Transverse colon (tissue), 4 donors: ENCODE measurements around the gene DPP9. TPM values are rescaled to one million over a fixed set of nuclear protein-coding genes. Genes with fewer than 3 reads are reported as not detected.
"Not testable (repeated sequence)": the region's sequence is repeated elsewhere in the genome, so short reads cannot be mapped to it uniquely, and the experiment has no call there.

ENCODE experiments used
- DNase-seq: peaks from one replicate; pipeline ENCODE4 v3.0.0-alpha.2; 2019
- H3K27ac ChIP-seq, 4 donors: fragments of 200-600 bp; sonication (generic); 2 replicates each; pipeline ENCODE4 v1.5.1; 2016 to 2018; ENCODE audit warnings: inconsistent platforms in 4 of 4
- H3K27me3 ChIP-seq: fragments of 200-600 bp; sonication (generic); 2 replicates; pipeline ENCODE4 v1.5.1; 2017; ENCODE audit warnings: inconsistent platforms
- H3K36me3 ChIP-seq, 4 donors: fragments of 200-600 bp; sonication (generic); 2 replicates each; pipeline ENCODE4 v1.5.1; 2017 to 2019; ENCODE audit warnings: inconsistent platforms in 4 of 4
- H3K4me1 ChIP-seq, 4 donors: fragments of 200-600 bp; sonication (generic); 2 replicates each; pipeline ENCODE4 v1.5.1; 2017 to 2020; ENCODE audit warnings: inconsistent platforms in 4 of 4
- H3K4me3 ChIP-seq, 4 donors: fragments of 200-600 bp; sonication (generic); 1 replicate in 1 of 4; 2 replicates in 3 of 4; pipeline versions ENCODE4 v1.5.1 to v1.6.1; 2017 to 2019; ENCODE audit warnings: inconsistent platforms in 4 of 4
- H3K9me3 ChIP-seq, 2 donors: fragments of 200-600 bp; sonication (generic); 2 replicates each; pipeline ENCODE4 v1.5.1; 2017 to 2019; ENCODE audit warnings: inconsistent platforms in 2 of 2
- EP300 ChIP-seq: sonication (generic); formaldehyde crosslinking; IDR thresholded peaks from one replicate; pipeline ENCODE4 v1.6.1; 2017; ENCODE audit warnings: antibody characterized with exemption, low read depth
- POLR2A ChIP-seq: fragments of 450-650 bp; IDR thresholded peaks from one replicate; pipeline ENCODE4 v1.6.1; 2016; ENCODE audit warnings: antibody characterized with exemption, mild to moderate bottlenecking, moderate library complexity
- POLR2AphosphoS5 ChIP-seq, 3 donors: sonication (generic); formaldehyde crosslinking; IDR thresholded peaks; one replicate each; pipeline ENCODE4 v1.6.1; 2016; ENCODE audit warnings: antibody characterized with exemption in 3 of 3
- WGBS, 2 donors: methylation state at CpG; one replicate each; pipeline ENCODE4 v1.1.5; 2018; ENCODE audit warnings: low coverage in 1 of 2; 5-methylcytosine and 5-hydroxymethylcytosine counted together
- in situ Hi-C, 4 donors: fragments of 200-750 bp; cut with MboI; loops; one replicate each; pipeline versions ENCODE4 v1.15.0 to v1.15.1; 2017; ENCODE audit warnings: low sequenced_read_pairs in 3 of 4, low pct_ligation_motif_present in 1 of 4, low pct_unique_long_range_greater_than_20kb in 1 of 4
- intact Hi-C: fragments of 100-400 bp; cut with DNase I; formaldehyde crosslinking; loops from one replicate; pipeline ENCODE4 v1.15.1; 2023; ENCODE audit warnings: low total_unique reads
- total RNA-seq, 4 donors: library from RNA; depleted of rRNA; stranded (reverse); fragments of >200 nt; gene quantifications; one replicate each; pipeline ENCODE4 v1.1.0, GENCODE V29; 2016
- TF ChIP-seq, protein P1 (sequence below), 5 experiments: fragments of 200-600 bp in 3 of 5; fragments of 450-650 bp in 2 of 5; sonication (generic) in 3 of 5; IDR thresholded peaks; 1 replicate in 2 of 5; 2 replicates in 3 of 5; pipeline ENCODE4 v1.5.1; 2016 to 2017; ENCODE audit warnings: antibody characterized with exemption in 5 of 5, inconsistent platforms in 3 of 5, mild to moderate bottlenecking in 2 of 5, moderate library complexity in 1 of 5

DPP9 gene
- total RNA-seq, 4 donors from 2014 or later, result 74.1 to 320 (median 103) TPM

DNA sequence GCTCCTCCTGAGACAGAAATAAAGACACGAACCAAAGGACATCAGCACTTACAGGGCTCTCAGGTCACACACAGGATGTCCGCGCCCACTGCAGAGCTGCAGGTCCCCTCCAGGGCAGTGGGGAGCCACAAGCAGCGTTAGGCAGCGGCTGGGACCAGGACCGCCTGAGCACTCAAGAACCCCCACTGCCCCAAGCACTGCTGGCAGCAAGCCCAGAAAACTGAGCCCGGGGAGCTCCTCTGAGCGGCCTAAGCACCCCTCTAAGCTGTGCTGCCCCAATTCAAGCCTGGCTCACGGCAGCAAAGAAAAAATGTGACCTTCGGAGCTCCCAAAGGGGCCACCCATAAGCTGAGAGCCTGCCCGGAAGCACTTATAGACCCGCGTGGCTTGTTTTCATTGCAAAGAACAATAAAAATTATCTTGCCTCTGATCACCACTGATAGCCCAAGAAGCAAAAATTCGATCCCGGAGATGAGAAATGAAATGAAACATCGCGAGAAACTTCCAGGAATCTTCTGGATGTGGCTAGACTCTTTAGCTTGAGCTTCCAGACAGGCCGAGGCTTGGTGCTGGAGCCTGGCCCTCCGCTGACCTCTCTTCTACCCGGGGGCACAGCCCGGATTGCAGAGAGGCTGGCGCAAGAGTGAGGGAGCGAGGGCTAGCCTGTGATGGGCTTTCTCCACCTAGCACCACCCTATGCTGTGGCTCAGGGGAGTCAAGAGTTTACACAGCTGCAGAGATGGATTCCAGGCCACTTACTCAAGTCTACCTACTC lies 6.3 kb downstream of the DPP9 start:
- peaks cover 0 to 34% (median 13%) of the 10 kb centered on the region in 4 donors for H3K36me3 ChIP-seq
- intact Hi-C loops (no loop called here), in situ Hi-C loops (no loop called here)
- H3K4me3 ChIP-seq, result no peak overlapping the region
- WGBS, 2 donors, result 79 to 82% methylated on average over 7 to 18 of the region's 23 CpGs
- TF ChIP-seq EP300 (no peak), POLR2AphosphoS5 (IDR thresholded peaks at IDR 0.05) (no peak), POLR2A (no peak)
- TF ChIP-seq, protein P1, sequence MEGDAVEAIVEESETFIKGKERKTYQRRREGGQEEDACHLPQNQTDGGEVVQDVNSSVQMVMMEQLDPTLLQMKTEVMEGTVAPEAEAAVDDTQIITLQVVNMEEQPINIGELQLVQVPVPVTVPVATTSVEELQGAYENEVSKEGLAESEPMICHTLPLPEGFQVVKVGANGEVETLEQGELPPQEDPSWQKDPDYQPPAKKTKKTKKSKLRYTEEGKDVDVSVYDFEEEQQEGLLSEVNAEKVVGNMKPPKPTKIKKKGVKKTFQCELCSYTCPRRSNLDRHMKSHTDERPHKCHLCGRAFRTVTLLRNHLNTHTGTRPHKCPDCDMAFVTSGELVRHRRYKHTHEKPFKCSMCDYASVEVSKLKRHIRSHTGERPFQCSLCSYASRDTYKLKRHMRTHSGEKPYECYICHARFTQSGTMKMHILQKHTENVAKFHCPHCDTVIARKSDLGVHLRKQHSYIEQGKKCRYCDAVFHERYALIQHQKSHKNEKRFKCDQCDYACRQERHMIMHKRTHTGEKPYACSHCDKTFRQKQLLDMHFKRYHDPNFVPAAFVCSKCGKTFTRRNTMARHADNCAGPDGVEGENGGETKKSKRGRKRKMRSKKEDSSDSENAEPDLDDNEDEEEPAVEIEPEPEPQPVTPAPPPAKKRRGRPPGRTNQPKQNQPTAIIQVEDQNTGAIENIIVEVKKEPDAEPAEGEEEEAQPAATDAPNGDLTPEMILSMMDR (IDR thresholded peaks at IDR 0.05), result no peak
- H3K4me1 ChIP-seq, result peaks cover 8 to 34% (median 24%) of the 10 kb centered on the region in 4 donors
- no peaks in the 10 kb centered on the region for H3K9me3 ChIP-seq
- H3K27me3 ChIP-seq, result no peaks in the 10 kb centered on the region
- no peak for DNase-seq
- no peak overlapping the region for H3K27ac ChIP-seq

DNA sequence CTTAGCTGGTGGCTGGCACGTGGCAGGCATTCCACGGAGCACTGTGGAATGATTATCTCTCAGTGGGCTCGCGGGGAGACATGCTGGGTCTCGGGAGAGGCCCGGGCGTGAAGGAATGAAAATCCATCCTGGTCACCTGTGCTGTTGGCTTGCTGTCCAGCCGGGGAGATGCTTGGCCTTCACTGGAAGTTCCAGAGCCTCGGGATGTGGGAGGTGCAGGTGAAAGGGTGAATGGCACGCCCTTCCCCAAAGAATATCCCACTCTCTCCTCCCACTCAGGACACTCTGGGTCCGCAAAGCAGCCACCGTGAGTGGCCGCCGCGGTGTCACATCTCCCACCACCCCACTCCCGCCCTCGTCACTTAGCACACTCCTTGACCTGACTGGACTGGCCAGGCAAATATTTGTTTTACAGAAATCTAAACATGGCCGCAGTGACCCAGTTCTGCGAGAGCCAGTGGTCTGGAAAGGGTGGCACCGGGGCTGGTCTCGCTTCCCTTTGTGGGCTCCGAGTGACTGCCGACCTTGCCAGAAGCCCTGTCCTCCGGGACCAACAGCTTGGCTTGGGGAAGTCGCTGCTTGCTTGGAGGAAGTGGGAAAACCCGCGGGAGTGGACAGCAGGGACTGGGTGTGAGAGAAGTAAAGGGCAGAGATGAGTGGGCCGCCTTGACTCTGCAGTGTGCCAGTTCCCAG lies 8.0 kb downstream of the DPP9 start:
- H3K36me3 ChIP-seq, result peaks cover 0 to 46% (median 17%) of the 10 kb centered on the region in 4 donors

DNA sequence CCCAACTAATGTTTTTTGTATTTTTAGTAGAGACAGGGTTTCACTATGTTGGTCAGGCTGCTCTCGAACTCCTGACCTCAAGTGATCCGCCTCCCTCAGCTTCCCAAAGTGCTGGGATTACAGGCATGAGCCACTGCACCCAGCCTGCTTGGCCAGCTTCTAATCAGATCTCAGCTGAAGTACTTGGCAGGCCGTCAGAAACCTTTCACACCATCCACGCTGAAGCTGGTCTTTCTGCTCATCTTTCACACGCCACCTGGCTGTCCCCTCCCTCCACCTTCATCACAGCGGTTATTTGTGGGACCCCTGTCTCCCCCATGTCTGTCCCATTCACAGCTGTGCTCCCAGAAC lies 8.5 kb downstream of the DPP9 start:
- DNase-seq, H3K27me3 ChIP-seq, intact Hi-C loops, in situ Hi-C loops, H3K4me3 ChIP-seq, H3K9me3 ChIP-seq: not testable (repeated sequence)
- peak overlapping the region in 3 of 4 donors; percentile 3 to 25 (median 8) for H3K27ac ChIP-seq
- WGBS, 2 donors, result 73 to 84% methylated on average over 2 to 6 of the region's 6 CpGs
- peaks cover 0 to 48% (median 19%) of the 10 kb centered on the region in 4 donors for H3K36me3 ChIP-seq
- peaks cover 0 to 19% (median 16%) of the 10 kb centered on the region in 4 donors for H3K4me1 ChIP-seq

More for the DNA sequence above, 8.0 kb downstream of the DPP9 start:
- no peak overlapping the region for H3K4me3 ChIP-seq
- H3K4me1 ChIP-seq, result peaks cover 0 to 19% (median 17%) of the 10 kb centered on the region in 4 donors
- intact Hi-C loops, result no loop called here
- no peaks in the 10 kb centered on the region for H3K27me3 ChIP-seq
- in situ Hi-C loops, result no loop called here
- no peak for TF ChIP-seq POLR2AphosphoS5 (IDR thresholded peaks at IDR 0.05)
- TF ChIP-seq, protein P1 (IDR thresholded peaks at IDR 0.05), result no peak
- no peak for TF ChIP-seq POLR2A
- TF ChIP-seq EP300, result no peak
- DNase-seq, result peak; percentile 38
- no peaks in the 10 kb centered on the region for H3K9me3 ChIP-seq
- H3K27ac ChIP-seq, result peak overlapping the region in 3 of 4 donors; percentile 3 to 25 (median 8)
- 82 to 91% methylated on average over 4 to 28 of the region's 28 CpGs for WGBS, 2 donors

DNA sequence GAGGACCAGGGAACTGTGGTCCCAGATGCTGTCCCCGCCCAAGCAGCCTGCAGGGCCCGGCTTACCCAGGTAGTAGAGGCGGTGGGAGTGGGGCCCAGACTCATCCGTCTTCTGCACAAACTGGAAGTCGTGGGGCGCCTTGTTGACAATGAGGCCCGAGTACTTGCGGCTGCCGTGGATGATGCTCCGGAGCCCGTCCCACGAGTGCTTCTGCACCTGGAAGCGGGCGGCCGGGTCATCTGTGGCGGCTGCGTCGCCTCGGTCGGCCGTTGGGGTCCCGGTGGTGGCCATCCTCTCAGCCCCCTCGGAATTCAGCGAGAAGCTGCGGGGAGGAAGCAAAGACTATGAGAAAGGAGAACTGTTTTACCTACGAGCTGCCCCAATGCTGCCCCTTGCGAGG lies 9.6 kb downstream of the DPP9 start:
- WGBS, 2 donors, result 86% methylated on average over 27 of the region's 27 CpGs; no CpG with 5 or more reads in 1 of the 2 donors
- Histone ChIP-seq H3K9me3 (no peaks in the 10 kb centered on the region), H3K27me3 (no peaks in the 10 kb centered on the region), H3K4me1 (peaks cover 0 to 19% (median 16%) of the 10 kb centered on the region in 4 donors), H3K36me3 (peaks cover 0 to 39% (median 17%) of the 10 kb centered on the region in 4 donors), H3K4me3 (no peak overlapping the region), H3K27ac (peak overlapping the region; percentile 71 to 88 (median 82))
- in situ Hi-C loops (no loop called here), intact Hi-C loops (no loop called here)
- TF ChIP-seq EP300 (no peak), POLR2A (no peak), POLR2AphosphoS5 (IDR thresholded peaks at IDR 0.05) (no peak)
- TF ChIP-seq, protein P1 (IDR thresholded peaks at IDR 0.05), result no peak
- DNase-seq, result no peak
